HG02884 (cell line): ENCODE data around the gene HRAS.

Experiments used
- ATAC-seq: cut with Tn5 transposase; IDR thresholded peaks from one replicate; pipeline ENCODE4 v1.9.1; 2021; ENCODE audit warnings: mild to moderate bottlenecking, moderate library complexity; ENCODE audit not compliant: unreplicated experiment

The HRAS gene

DNA sequence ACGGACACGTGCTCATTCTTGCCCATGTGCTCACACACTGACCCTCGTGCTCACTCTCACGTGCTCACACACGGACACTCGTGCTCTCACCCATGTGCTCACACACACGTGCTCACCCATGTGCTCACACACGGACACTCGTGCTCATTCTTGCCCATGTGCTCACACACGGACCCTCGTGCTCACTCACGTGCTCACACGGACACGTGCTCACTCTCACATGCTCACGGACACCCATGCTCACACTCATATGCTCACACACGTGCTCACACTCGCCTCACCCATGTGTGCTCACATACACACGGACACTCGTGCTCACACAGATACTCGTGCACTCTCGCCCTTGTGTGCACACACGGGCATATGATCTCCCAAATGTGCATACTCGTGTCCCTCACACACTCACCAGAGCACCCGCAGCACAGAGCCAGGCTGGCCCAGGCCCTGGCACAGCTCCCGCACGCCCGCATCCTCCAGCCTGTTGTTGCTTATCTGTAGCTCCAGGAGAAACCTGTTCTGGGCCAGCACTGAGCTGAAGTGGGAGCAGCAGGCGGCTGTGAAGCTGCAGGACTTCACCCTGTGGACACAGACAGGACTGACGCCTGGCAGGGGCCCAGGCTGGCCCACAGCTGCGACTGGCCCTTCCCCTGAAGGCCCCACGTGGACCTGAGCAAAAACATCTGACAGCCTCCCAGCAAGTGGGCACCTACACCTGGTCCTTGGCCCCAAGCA, 37.6 kb downstream of the HRAS start:
- no peak for ATAC-seq

DNA sequence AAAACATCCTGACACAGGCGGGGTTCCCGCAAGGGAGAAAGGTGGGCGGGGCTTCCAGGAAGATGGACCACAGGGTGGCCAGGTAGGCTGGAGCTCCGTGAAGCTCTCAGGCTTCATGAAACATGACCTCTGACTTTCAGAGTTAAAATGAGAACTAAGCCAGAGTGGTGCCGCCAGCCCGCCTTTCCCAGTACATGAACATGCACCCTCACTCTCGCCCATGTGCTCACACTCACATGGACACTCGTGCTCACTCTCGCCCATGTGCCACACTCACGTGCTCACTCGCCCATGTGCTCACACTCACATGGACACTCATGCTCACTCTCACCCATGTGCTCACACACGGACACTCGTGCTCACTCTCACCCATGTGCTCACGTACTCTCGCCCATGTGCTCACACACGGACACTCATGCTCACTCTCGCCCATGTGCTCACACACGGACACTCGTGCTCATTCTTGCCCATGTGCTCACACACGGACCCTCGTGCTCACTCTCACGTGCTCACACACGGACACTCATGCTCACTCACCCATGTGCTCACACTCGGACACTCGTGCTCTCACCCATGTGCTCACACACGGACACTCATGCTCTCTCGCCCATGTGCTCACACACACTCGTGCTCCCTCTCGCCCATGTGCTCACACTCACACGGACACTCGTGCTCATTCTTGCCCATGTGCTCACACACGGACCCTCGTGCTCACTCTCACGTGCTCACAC, 38.4 kb downstream of the HRAS start:
- ATAC-seq = no peak

- ATAC-seq = no peak
Observed at GRCh38 chr11:495537-495931, 39.8 kb downstream of the HRAS start.

- no peak for ATAC-seq
Observed at GRCh38 chr11:494761-495536, 40.4 kb downstream of the HRAS start.

- no peak for ATAC-seq
Observed at GRCh38 chr11:492427-493226, 42.7 kb downstream of the HRAS start.

DNA sequence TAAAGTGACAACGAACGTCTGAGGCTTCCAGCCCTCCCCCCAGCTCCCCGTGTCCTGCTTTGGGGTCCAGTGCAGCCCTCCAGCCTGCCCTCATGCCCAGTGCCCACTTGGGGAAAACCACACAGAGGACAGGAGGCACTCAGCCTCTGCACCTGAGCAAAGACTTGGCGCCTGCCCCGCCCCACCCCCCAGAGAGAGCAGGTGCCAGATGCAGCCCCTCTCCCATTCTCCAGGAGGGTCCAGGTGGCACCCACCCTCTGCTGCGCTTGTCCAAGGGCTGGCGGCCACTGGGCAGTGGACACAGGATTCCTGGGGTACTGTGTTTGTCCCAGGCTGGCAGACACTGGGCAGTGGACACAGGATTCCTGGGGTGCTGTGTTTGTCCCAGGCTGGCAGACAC, 44.0 kb downstream of the HRAS start:
- ATAC-seq = no peak

DNA sequence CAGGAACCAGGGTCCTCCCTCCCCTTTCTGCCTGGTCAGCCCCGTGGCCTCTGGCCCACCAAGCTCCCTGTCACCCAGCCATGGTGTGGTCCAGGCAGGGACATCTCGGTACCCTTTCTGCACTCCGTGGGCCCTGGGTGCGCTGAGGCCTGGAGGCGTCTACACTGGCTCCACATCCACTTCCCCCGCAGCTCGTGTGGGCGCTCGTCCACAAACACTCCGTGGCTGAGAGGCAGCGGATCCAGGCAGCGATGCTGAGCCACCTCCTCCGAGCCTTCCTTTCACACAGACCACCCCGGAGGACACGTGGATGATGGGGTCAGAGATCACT, 44.5 kb downstream of the HRAS start:
- no peak for ATAC-seq

- ATAC-seq = no peak
Observed at GRCh38 chr11:490186-490929, 45.0 kb downstream of the HRAS start.

GRCh38 chr11:489610-490185, 45.7 kb downstream of the HRAS start:
- no peak for ATAC-seq

DNA sequence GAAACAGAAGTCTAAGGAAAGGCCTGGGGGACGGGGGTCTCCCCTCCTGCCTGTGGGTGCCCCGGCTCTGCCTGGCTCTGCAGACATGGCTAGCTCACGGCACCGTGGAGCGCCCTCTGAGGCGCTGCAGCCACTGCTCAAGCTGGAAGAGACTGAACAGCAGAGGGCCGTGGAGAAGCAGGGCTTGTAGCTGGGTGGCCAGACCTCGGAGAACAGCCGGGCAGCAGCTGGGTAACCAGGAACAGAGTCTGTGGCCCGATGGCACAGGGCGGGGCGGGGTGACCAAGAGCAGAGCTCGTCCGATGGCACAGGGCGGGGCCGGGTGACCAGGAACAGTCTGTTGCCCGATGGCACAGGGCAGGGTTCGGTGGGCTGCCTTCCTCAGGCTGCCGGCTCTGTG, 46.4 kb downstream of the HRAS start:
- no peak for ATAC-seq

DNA sequence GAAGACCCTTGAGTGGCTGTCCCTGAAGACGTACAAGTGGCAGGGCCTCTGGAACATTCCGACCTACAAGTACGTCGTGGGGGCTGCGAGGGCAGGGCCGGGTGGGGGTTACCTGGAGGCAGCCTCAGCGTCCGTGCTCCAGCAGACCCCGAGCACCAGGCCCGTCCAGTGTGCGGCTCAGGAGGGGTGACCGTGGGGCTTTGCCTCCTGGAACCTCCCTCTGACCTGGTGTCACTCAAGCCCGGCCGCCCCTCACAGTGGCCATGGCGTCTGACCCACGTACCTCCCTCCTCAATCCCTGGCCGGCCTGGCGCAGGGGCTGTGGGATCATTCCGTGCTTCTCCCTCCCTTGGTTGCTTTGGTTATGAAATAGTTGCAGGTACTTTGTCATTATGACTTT, 46.8 kb downstream of the HRAS start:
- ATAC-seq = no peak

DNA sequence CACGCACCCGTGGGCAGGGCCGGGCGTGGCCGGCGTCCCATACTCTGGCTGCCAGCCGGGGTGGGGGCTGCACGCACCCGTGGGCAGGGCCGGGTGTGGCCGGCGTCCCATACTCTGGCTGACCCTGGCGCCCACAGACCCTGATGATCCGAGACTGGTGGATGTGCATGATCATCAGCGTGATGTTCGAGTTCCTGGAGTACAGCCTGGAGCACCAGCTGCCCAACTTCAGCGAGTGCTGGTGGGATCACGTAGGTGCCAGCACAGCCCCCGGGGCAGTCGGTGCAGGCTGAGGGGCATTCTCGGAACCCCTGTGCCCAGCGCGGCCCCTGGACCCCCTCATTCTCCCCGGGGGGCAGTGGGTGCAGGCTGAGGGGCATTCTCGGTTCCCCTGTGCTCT, 47.3 kb downstream of the HRAS start:
- ATAC-seq = no peak

DNA sequence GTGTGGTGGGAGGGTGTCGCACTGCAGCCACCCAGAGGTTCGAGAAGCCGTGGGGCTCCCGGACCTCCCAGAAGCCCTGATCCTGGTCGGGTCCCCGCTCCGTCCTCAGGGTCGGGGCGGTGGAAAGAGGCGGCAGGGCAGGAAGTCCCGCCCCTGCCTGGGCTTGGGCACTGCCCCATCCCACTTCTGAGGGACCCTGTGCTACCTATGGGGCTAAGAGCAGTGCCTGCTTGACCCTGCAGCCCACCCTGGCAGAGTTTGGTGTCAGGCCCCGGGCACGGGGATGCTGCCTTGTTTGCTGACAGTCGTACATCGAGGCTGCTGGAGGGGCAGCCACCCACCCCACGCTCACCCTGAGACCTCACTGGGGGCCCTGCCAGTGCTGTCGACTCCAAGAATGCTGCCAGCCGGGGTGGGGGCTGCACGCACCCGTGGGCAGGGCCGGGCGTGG, 47.8 kb downstream of the HRAS start:
- no peak for ATAC-seq

DNA sequence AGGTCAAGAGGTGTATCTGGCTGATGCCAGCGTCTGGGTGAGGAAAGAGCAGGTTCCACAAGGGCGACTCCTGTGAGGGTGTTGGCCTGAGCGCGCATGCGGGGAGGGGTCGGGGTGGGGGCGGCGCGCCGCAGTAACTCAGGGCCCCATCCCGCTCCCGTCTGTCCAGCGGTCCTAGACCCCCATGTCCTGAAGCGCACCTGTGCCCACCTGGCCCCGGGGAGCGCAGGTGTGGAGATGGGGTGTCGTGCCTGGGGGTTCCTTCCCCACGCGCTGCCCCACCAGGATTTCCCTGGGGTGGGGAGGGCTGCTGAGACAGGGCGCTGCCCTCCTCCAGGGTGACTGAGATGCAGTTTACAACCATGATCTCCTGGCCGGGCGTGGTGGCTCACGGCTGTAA, 49.2 kb downstream of the HRAS start:
- no peak for ATAC-seq

DNA sequence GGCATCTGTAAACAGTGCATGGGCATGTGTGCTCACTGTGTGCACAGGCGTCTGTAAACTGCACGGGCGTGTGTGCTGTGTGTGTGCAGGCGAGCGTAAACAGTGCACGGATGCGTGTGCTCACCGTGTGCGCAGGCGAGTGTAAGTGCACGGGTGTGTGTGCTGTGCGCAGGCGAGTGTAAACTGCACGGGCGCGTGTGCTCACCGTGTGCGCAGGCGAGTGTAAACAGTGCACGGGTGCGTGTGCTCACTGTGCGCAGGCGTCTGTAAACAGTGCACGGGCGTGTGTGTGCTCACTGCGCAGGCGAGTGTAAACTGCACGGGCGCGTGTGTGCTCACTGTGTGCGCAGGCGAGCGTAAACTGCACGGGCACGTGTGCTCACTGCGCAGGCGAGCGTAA, 50.8 kb downstream of the HRAS start:
- no peak for ATAC-seq
